HepG2 (cell line): ENCODE results near the gene ALOXE3. TPM values are rescaled to one million over a fixed set of nuclear protein-coding genes. Genes with fewer than 3 reads are reported as not detected.

ENCODE experiments used
- KDM2A ChIP-seq: sonication (generic); formaldehyde crosslinking; IDR thresholded peaks from 2 replicates; pipeline ENCODE4 v1.4.0; 2020; ENCODE audit warnings: low read depth, missing genetic modification reagents, borderline replicate concordance
- KDM5B ChIP-seq: sonication (generic); formaldehyde crosslinking; IDR thresholded peaks from 2 replicates; pipeline ENCODE4 v1.4.0; 2020; ENCODE audit warnings: missing genetic modification reagents, mild to moderate bottlenecking, borderline replicate concordance
- REST ChIP-seq, 2 experiments: IDR thresholded peaks; 2 replicates each; pipeline ENCODE4 v1.6.1; 2011 to 2012; ENCODE audit warnings: low read length in 2 of 2, borderline replicate concordance in 1 of 2, low read depth in 1 of 2, mild to moderate bottlenecking in 1 of 2, moderate library complexity in 1 of 2
- RXRA ChIP-seq: sonication (generic); formaldehyde crosslinking; IDR thresholded peaks from 2 replicates; pipeline ENCODE4 v1.5.1; 2020; ENCODE audit warnings: missing genetic modification reagents
- SMAD3 ChIP-seq: sonication (generic); formaldehyde crosslinking; IDR thresholded peaks from 2 replicates; pipeline ENCODE4 v1.4.0; 2020; ENCODE audit warnings: missing genetic modification reagents
- ZBTB33 ChIP-seq: sonication (generic); formaldehyde crosslinking; IDR thresholded peaks from 2 replicates; pipeline ENCODE4 v1.4.0; 2020; ENCODE audit warnings: missing genetic modification reagents
- ZNF264 ChIP-seq: sonication (generic); formaldehyde crosslinking; IDR thresholded peaks from 2 replicates; pipeline ENCODE4 v1.4.0; 2020; ENCODE audit warnings: missing genetic modification reagents
- ZNF274 ChIP-seq: sonication (generic); formaldehyde crosslinking; IDR thresholded peaks from 2 replicates; pipeline ENCODE4 v1.5.1; 2020; ENCODE audit warnings: mild to moderate bottlenecking, missing genetic modification reagents
- ZNF337 ChIP-seq: sonication (generic); formaldehyde crosslinking; IDR thresholded peaks from 2 replicates; pipeline ENCODE4 v1.5.1; 2020; ENCODE audit warnings: missing genetic modification reagents, low read depth, mild to moderate bottlenecking, borderline replicate concordance
- ZNF614 ChIP-seq: IDR thresholded peaks from 2 replicates; pipeline ENCODE4 v1.6.1; 2018; ENCODE audit warnings: missing biosample characterization, missing genetic modification reagents, inconsistent platforms, borderline replicate concordance
- ZNF788 ChIP-seq: sonication (generic); formaldehyde crosslinking; IDR thresholded peaks from 2 replicates; pipeline ENCODE4 v1.5.0; 2020; ENCODE audit warnings: mild to moderate bottlenecking, missing genetic modification reagents, borderline replicate concordance
- polyA plus RNA-seq, 8 experiments: library from polyadenylated mRNA; depleted of rRNA in 3 of 8; stranded (reverse) in 7 of 8; unstranded in 1 of 8; fragments of >200 nt; fragmentation: Illumina TruSeq in 4 of 8; extraction: Trizol in 4 of 8; gene quantifications; 2 replicates each; pipeline versions ENCODE4 v1.2.1 to v1.2.3, GENCODE V29; 2011 to 2016; ENCODE audit warnings: low read depth in 4 of 8, missing spikeins in 1 of 8, mixed read lengths in 1 of 8; ENCODE audit not compliant: insufficient read depth in 1 of 8
- total RNA-seq, 5 experiments: library from RNA; depleted of rRNA; stranded (reverse); fragments of >200 nt; fragmentation: Illumina TruSeq; extraction: Trizol; gene quantifications; 2 replicates each; pipeline ENCODE4 v1.2.3, GENCODE V29; 2016; ENCODE audit warnings: low read depth in 1 of 5
- TF ChIP-seq, protein P1 (sequence below): IDR thresholded peaks from 2 replicates; pipeline ENCODE4 v1.6.1; 2016; ENCODE audit warnings: missing compliant biosample characterization, missing genetic modification reagents, borderline replicate concordance
- TF ChIP-seq, protein P2 (sequence below): sonication (generic); formaldehyde crosslinking; IDR thresholded peaks from 2 replicates; pipeline ENCODE4 v1.8.0; 2023; ENCODE audit warnings: mild to moderate bottlenecking, missing genetic modification reagents
- TF ChIP-seq, protein P3 (sequence below), 2 experiments: sonication (generic) in 1 of 2; formaldehyde crosslinking in 1 of 2; IDR thresholded peaks; 2 replicates each; pipeline versions ENCODE4 v1.4.0 to v1.6.1; 2016 to 2020; ENCODE audit warnings: borderline replicate concordance in 1 of 2, low read depth in 1 of 2, mild to moderate bottlenecking in 1 of 2, missing genetic modification reagents in 1 of 2

ALOXE3 gene
- total and polyA plus RNA-seq, 2 of the 13 experiments (the other 11 are each of a cell fraction or from before 2014, with no cell fraction given) = 0.07 TPM; not detected in 1

- TF ChIP-seq ZBTB33 (peak; percentile 10; the same call in 1 of the 2 replicates), REST (IDR thresholded peaks at IDR 0.05; ENCODE audit: borderline replicate concordance in 1 of 2, low read depth in 1 of 2, low read length in 2 of 2) (no peak), ZNF788 (CRISPR knock-in tag) (peak; percentile 21; the same call in 1 of the 2 replicates), ZNF337 (0 out of 2 replicates have a peak, but pooled peaks have one; percentile 51), ZNF274 (peak; percentile 72; the same call in 1 of the 2 replicates), ZNF614 (CRISPR knock-in tag) (peak; percentile 39; the same call in 1 of the 2 replicates), SMAD3 (CRISPR knock-in tag) (0 out of 2 replicates have a peak, but pooled peaks have one; percentile 27), ZNF264 (CRISPR knock-in tag) (no peak), KDM2A (CRISPR knock-in tag) (peak; percentile 60), RXRA (CRISPR knock-in tag) (0 out of 2 replicates have a peak, but pooled peaks have one; percentile 30), KDM5B (CRISPR knock-in tag) (peak; percentile 63; the same call in 1 of the 2 replicates)
- TF ChIP-seq, protein P1, sequence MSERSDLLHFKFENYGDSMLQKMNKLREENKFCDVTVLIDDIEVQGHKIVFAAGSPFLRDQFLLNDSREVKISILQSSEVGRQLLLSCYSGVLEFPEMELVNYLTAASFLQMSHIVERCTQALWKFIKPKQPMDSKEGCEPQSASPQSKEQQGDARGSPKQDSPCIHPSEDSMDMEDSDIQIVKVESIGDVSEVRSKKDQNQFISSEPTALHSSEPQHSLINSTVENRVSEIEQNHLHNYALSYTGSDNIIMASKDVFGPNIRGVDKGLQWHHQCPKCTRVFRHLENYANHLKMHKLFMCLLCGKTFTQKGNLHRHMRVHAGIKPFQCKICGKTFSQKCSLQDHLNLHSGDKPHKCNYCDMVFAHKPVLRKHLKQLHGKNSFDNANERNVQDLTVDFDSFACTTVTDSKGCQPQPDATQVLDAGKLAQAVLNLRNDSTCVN = 0 out of 2 replicates have a peak, but pooled peaks have one; percentile 26
- TF ChIP-seq, protein P2, sequence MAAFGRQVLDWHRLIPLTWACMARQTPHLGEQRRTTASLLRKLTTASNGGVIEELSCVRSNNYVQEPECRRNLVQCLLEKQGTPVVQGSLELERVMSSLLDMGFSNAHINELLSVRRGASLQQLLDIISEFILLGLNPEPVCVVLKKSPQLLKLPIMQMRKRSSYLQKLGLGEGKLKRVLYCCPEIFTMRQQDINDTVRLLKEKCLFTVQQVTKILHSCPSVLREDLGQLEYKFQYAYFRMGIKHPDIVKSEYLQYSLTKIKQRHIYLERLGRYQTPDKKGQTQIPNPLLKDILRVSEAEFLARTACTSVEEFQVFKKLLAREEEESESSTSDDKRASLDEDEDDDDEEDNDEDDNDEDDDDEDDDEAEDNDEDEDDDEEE (CRISPR knock-in tag) = 0 out of 2 replicates have a peak, but pooled peaks have one; percentile 30
- TF ChIP-seq, protein P3, sequence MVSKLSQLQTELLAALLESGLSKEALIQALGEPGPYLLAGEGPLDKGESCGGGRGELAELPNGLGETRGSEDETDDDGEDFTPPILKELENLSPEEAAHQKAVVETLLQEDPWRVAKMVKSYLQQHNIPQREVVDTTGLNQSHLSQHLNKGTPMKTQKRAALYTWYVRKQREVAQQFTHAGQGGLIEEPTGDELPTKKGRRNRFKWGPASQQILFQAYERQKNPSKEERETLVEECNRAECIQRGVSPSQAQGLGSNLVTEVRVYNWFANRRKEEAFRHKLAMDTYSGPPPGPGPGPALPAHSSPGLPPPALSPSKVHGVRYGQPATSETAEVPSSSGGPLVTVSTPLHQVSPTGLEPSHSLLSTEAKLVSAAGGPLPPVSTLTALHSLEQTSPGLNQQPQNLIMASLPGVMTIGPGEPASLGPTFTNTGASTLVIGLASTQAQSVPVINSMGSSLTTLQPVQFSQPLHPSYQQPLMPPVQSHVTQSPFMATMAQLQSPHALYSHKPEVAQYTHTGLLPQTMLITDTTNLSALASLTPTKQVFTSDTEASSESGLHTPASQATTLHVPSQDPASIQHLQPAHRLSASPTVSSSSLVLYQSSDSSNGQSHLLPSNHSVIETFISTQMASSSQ (IDR thresholded peaks at IDR 0.05; ENCODE audit: low read depth) = no peak
- TF ChIP-seq, protein P3 (CRISPR knock-in tag; IDR thresholded peaks at IDR 0.05; ENCODE audit: borderline replicate concordance) = 0 out of 2 replicates have a peak, but pooled peaks have one; percentile 12
Measured at GRCh38 chr17:8121681-8122421, 3.5 kb upstream of the ALOXE3 start (continued).
